HEK293T (cell line): ENCODE results near the gene ZNF445.
"Not testable (repeated sequence)": the region's sequence is repeated elsewhere in the genome, so short reads cannot be mapped to it uniquely, and the experiment has no call there.

Experiments
- CTCF ChIA-PET: fragments of 350-600 bp; formaldehyde crosslinking; extraction: SDS; loops from one replicate; lab custom pipeline; 2021; ENCODE audit warnings: antibody characterized with exemption, inconsistent platforms; lab: Yijun Ruan, JAX
- POLR2A ChIA-PET: fragments of 350-600 bp; formaldehyde crosslinking; extraction: SDS; loops from one replicate; lab custom pipeline; 2020; ENCODE audit warnings: antibody characterized with exemption, inconsistent platforms; lab: Yijun Ruan, JAX
- DNase-seq: peaks from one replicate; pipeline ENCODE4 v3.0.0; 2012; ENCODE audit warnings: mixed read lengths; ENCODE audit errors: extremely low spot score
- ARNT ChIP-seq: fragments of 450-650 bp; IDR thresholded peaks from 2 replicates; pipeline ENCODE4 v1.6.1; 2017; ENCODE audit warnings: mild to moderate bottlenecking
- BHLHE40 ChIP-seq: fragments of 450-650 bp; IDR thresholded peaks from 2 replicates; pipeline ENCODE4 v1.6.1; 2016; ENCODE audit warnings: mild to moderate bottlenecking, moderate library complexity, borderline replicate concordance
- CTBP1 ChIP-seq: fragments of 450-650 bp; IDR thresholded peaks from 2 replicates; pipeline ENCODE4 v1.6.1; 2016; ENCODE audit warnings: borderline replicate concordance
- ELF4 ChIP-seq: fragments of 450-650 bp; IDR thresholded peaks from 2 replicates; pipeline ENCODE4 v1.6.1; 2017; ENCODE audit warnings: antibody characterized with exemption
- FOXA1 ChIP-seq: fragments of 450-650 bp; IDR thresholded peaks from 2 replicates; pipeline ENCODE4 v1.6.1; 2016; ENCODE audit warnings: mild to moderate bottlenecking
- FOXK2 ChIP-seq: fragments of 450-650 bp; IDR thresholded peaks from 2 replicates; pipeline ENCODE4 v1.6.1; 2016; ENCODE audit warnings: mild to moderate bottlenecking
- FOXM1 ChIP-seq: fragments of 450-650 bp; IDR thresholded peaks from 2 replicates; pipeline ENCODE4 v1.6.1; 2017; ENCODE audit warnings: mild to moderate bottlenecking, borderline replicate concordance
- HDGF ChIP-seq: fragments of 450-650 bp; IDR thresholded peaks from 2 replicates; pipeline ENCODE4 v1.6.1; 2017; ENCODE audit warnings: antibody characterized with exemption, borderline replicate concordance
- L3MBTL2 ChIP-seq: fragments of 450-650 bp; conservative IDR thresholded peaks from 2 replicates; pipeline ENCODE4 v1.6.1; 2016; ENCODE audit warnings: mild to moderate bottlenecking
- LEF1 ChIP-seq: fragments of 450-650 bp; IDR thresholded peaks from 2 replicates; pipeline ENCODE4 v1.6.1; 2017; ENCODE audit warnings: mild to moderate bottlenecking, borderline replicate concordance
- NFRKB ChIP-seq: fragments of 450-650 bp; IDR thresholded peaks from 2 replicates; pipeline ENCODE4 v1.6.1; 2016; ENCODE audit warnings: mild to moderate bottlenecking, moderate library complexity
- SP1 ChIP-seq: fragments of 450-650 bp; IDR thresholded peaks from 2 replicates; pipeline ENCODE4 v1.6.1; 2017
- SUZ12 ChIP-seq: fragments of 450-650 bp; IDR thresholded peaks from 2 replicates; pipeline ENCODE4 v1.6.1; 2016; ENCODE audit warnings: mild to moderate bottlenecking
- TARDBP ChIP-seq: fragments of 450-650 bp; IDR thresholded peaks from 2 replicates; pipeline ENCODE4 v1.6.1; 2016
- ZNF384 ChIP-seq: fragments of 450-650 bp; IDR thresholded peaks from 2 replicates; pipeline ENCODE4 v1.6.1; 2016
- TF ChIP-seq, protein P1 (sequence below): fragments of 450-650 bp; IDR thresholded peaks from 2 replicates; pipeline ENCODE4 v1.6.1; 2016

The ZNF445 gene

DNA sequence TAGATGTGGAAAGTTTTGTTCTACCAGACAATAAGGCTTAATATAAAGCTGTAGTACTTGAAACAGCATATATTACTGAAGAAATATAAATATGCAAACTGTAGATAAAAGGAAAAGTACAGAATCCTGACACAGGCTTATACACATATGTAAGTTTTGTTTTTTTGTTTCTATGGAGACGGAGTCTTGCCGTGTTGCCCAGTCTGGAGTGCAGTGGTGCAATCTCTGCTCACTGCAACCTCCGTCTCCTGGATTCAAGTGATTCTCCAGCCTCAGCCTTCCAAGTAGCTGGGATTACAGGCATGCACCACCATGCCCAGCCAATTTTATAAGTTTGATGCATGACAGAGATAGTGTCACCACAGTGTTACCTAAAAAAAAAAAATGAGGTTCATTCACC lies 29.1 kb upstream of the ZNF445 start:
- CTCF ChIA-PET, result no interaction called here

DNA sequence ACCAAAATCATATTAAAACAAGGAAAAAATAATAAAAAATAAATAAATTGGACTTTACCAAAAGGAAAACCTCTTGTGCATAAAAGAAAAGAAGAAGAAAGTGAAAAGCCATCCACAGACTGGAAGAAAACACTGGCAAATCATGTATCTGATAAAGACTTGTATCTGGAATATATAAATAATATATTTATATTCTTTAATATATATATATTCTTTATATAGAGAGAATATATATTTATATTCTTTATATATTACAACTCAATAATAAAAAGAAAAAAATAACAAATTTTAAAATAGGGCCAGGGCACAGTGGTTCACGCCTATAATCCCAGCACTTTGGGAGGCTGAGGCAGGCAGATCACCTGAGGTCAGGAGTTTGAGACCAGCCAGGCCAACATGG lies 27.1 kb upstream of the ZNF445 start:
- CTCF ChIA-PET, result no interaction called here
- TF ChIP-seq ELF4 (no peak), CTBP1 (no peak), TARDBP (no peak), BHLHE40 (no peak), SP1 (no peak), FOXA1 (no peak), LEF1 (no peak), ARNT (no peak), ZNF384 (no peak), HDGF (no peak), SUZ12 (no peak), FOXM1 (no peak), L3MBTL2 (no peak), FOXK2 (no peak), NFRKB (no peak)
- TF ChIP-seq, protein P1, sequence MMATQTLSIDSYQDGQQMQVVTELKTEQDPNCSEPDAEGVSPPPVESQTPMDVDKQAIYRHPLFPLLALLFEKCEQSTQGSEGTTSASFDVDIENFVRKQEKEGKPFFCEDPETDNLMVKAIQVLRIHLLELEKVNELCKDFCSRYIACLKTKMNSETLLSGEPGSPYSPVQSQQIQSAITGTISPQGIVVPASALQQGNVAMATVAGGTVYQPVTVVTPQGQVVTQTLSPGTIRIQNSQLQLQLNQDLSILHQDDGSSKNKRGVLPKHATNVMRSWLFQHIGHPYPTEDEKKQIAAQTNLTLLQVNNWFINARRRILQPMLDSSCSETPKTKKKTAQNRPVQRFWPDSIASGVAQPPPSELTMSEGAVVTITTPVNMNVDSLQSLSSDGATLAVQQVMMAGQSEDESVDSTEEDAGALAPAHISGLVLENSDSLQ, result no peak
- POLR2A ChIA-PET, result no interaction called here
- no peak for DNase-seq

More for the DNA sequence above, 29.1 kb upstream of the ZNF445 start:
- DNase-seq, result no peak
- TF ChIP-seq L3MBTL2, result no peak
- TF ChIP-seq TARDBP, result no peak
- no peak for TF ChIP-seq SP1
- TF ChIP-seq CTBP1, result no peak
- TF ChIP-seq HDGF, result no peak
- TF ChIP-seq ELF4, result no peak
- TF ChIP-seq, protein P1, result no peak
- TF ChIP-seq NFRKB, result no peak
- TF ChIP-seq FOXK2, result no peak
- POLR2A ChIA-PET, result no interaction called here

DNA sequence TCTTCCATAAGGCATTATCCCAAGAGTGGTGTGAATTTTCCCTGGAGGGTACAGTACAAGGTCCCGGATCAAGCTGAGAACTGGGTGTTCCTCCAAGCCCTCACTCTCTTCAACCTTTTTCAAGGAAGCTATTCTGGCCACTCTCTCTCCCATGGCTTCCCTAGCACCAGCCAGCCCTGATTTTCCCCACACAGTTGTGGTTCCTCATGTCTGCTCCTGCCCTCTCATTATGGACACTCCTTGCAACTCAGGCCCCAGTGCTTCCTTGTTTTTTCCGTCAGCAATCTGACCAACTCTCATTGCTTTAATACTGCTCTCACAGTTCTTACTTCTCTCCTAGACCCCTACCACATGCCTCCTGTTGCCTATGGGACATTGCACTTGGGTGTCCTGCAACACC lies 25.7 kb upstream of the ZNF445 start:
- DNase-seq, POLR2A ChIA-PET, CTCF ChIA-PET: not testable (repeated sequence)

DNA sequence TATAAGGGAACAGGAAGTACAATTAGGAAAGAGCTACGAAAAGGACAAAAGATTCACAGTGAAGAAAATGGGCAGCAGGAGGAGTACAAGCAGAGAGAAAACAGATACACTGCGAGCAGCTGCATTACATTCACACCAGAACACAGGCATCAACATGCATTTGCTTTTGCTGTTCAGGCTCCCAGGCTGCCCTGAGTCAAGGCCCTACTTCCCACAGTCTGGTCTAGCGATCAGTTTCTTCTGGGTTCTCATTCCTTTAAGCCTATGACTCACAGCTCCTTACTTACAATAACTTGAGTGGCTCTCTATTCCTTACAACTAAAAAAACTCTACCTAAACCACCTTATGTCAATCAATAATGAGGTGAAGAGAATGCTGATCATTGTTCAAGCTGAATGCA lies 24.5 kb upstream of the ZNF445 start:
- ChIA-PET CTCF (interaction anchor here (1.0 kb wide), 1 partner anchor 14 kb away, joined by 5 read pairs; no protein-coding TSS in a partner anchor), POLR2A (interaction anchor here (2.2 kb wide), 1 partner anchor 9 kb away, joined by 7 read pairs; no protein-coding TSS in a partner anchor)
- TF ChIP-seq BHLHE40 (no peak), ELF4 (no peak), FOXK2 (no peak), CTBP1 (no peak), SP1 (no peak), HDGF (no peak), ZNF384 (no peak), ARNT (no peak), LEF1 (no peak), NFRKB (no peak), SUZ12 (no peak), L3MBTL2 (no peak), TARDBP (no peak), FOXM1 (no peak), FOXA1 (no peak)
- TF ChIP-seq, protein P1, result no peak
- DNase-seq, result no peak

DNA sequence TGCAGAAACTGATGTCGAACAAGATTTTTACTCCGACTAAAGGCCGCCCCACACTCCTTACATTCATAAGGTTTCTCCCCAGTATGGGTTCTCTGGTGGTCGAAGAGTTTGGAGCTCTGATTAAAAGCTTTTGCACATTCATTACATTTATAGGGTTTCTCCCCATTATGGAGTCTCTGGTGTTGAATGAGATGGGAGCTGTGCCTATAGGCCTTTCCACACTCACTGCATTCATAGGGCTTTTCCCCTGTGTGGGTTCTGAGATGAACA lies 22.4 kb upstream of the ZNF445 start:
- POLR2A ChIA-PET, result interaction anchor here (2.2 kb wide), 1 partner anchor 11 kb away, joined by 7 read pairs; no protein-coding TSS in a partner anchor
- CTCF ChIA-PET, DNase-seq: not testable (repeated sequence)

DNA sequence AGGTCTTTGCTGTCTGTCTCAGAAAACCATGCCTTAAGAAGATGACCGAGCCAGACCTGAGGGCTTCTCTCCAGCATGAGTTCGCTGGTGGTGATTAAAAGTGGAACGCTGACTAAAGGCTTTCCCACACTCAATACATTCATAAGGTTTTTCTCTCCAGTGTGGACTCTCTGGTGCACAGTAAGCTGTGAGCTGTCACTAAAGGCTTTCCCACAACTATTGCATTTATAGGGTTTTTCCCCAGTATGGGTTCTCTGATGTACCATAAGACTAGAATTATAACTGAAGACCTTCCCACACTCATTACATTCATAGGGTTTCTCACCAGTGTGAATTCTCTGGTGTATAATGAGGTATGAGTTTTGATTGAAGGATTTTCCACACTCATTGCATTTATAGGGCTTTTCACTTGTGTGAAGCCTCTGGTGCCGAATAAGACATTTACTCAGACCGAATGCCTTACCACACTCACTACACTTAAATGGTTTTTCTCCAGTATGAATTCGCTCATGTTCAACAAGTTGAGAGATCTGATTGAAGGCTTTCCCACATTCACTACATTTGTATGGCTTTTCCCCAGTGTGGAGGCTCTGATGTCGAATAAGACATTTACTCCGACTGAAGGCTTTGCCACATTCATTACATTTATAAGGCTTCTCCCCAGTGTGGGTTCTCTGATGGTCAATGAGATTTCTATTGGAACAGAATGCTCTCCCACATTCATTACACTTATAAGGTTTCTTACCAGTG lies 21.9 kb upstream of the ZNF445 start:
- no peak for DNase-seq
- ChIA-PET POLR2A (no interaction called here), CTCF (no interaction called here)
- TF ChIP-seq FOXA1 (no peak), SP1 (no peak), SUZ12 (no peak), CTBP1 (no peak), ARNT (no peak), BHLHE40 (no peak), LEF1 (no peak), TARDBP (no peak), ZNF384 (no peak), ELF4 (no peak), FOXK2 (no peak), L3MBTL2 (no peak), HDGF (no peak)
- TF ChIP-seq, protein P1, result no peak
